GM12865 (cell line): ENCODE data around the gene SYT7.

Experiments
- DNase-seq: peaks from one replicate; pipeline ENCODE4 v3.0.0; 2010; ENCODE audit warnings: low read depth
- H3K4me3 ChIP-seq: 2 replicates; pipeline ENCODE4 v1.5.1; 2011; ENCODE audit warnings: mild to moderate bottlenecking, low read depth, low read length, control low read depth
- CTCF ChIP-seq: IDR thresholded peaks from 2 replicates; pipeline ENCODE4 v1.5.1; 2011; ENCODE audit warnings: low read length, control low read depth, low read depth, inconsistent platforms; ENCODE audit not compliant: insufficient read depth; ENCODE audit errors: missing control alignments

Gene SYT7

DNA sequence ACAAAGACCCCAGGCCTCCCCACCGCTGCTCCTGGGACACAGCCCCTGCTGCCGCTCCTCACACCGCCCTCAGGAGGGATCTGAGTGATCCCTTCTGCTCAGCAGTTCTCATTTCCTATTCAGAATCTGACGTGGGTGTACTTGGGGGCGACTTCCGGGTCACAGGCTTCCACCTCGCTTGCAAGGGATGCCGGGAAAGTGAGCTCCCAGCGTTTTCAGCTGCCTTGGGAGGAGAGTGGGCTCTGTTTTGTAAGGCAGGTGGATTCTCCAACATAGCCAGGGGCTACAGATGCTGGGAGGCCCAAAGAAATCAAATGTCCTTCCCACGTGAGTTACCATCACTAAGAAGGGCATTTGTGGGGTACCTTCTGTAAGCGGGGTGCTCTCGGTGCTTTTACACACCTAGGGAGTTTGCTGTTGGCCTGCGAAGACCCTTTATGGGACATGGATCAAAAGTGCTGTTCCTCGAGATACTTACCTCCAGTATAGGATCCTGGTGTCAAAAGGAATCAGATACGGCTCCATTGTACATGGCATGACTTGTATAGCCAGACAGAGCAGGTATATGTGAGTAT is 82.0 kb downstream of the SYT7 start:
- DNase-seq: peak; percentile 48
- no peak for TF ChIP-seq CTCF
- no peak overlapping the region for H3K4me3 ChIP-seq

- TF ChIP-seq CTCF: no peak
- no peak overlapping the region for H3K4me3 ChIP-seq
- DNase-seq: no peak
These were observed 83.0 kb downstream of the SYT7 start for GRCh38 chr11:61497876-61498275.

DNA sequence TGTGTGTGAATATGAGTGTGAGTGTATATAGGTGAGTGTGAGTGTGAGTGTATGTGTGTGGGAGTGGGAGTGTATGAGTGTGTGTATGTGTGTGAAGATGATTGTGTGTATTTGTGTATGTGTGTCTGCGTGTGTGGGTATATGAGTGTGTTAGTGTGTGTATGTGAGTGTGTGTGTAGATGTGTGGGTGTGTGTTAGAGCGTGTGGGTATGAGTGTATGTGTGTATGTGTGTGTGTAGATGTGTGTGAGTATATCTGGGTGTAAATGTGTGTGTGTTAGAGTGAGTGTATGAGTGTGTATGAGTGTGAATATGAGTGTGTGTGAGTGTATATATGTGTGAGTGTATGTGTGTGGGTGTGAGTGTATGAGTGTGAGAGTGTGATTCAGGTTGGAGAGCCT is 83.4 kb downstream of the SYT7 start:
- no peak for TF ChIP-seq CTCF
- H3K4me3 ChIP-seq: no peak overlapping the region
- no peak for DNase-seq

- no peak for DNase-seq
- no peak overlapping the region for H3K4me3 ChIP-seq
- TF ChIP-seq CTCF: no peak
These were observed 84.1 kb downstream of the SYT7 start for GRCh38 chr11:61496602-61497400.

DNA sequence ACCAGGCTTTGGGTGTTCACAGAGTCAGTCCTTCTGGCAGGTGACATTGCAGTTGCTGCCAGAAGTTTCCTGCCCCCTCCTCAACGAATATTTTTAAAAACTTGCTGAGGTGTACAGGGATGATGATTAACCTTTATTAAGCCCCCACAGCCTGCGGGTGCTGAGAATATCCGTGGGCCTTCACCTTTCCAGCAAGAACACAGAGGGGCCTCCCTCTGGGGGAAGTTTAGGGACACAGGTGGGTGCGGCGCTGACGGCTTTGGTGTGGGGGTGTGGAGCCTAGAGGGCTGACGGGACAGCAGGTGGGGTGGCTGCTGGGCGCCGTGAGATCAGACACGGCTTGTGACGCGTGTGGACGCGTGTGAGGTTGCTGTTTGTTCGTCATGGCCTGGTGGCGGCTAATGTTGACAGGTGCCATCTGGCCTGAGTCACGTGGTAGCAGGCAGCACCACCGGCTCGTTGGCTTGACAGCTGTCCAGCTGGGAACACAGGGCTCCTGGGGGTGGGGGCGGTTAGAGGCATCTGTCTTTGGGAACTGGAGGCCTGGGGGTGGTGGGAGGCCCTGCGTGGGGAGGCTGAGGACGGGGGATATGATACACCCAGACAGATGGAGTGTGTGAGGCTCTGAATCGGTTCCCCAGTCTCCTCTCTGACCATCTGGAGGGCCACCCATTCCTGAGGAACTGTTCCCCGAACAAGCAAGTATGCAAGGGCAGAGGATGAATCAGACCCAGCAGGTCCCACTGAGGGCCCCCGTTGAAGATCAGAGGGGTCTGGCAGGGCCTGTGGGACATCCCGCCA is 84.9 kb downstream of the SYT7 start:
- no peak for TF ChIP-seq CTCF
- no peak for DNase-seq
- no peak overlapping the region for H3K4me3 ChIP-seq

DNA sequence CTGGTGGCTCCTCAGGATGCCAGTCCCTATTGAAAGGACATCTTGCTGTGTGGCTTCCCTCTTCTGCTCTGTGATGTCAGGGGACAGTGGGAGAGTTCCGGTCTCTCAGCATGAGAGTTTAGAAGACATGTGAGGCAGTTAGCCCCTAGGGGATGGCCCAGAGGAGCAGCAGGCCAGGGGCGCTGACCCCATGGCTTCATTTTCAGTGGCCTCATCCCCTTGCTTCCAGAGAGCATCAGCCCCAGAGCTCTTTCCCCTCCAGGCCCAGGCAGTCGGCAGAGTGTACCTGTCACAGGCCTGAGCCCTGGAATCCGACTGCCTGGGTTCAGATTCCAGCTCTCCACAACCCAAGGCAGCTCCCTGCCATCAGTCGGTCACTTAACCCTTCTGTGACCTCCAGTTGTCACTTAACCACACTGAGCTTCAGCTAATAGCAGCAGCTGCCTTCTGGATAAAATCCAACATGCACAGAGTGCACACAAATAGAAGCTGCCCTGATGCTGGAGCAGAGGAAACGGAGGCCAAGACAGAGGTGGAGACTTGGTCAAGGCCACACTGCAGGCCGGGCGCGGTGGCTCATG is 86.4 kb downstream of the SYT7 start:
- DNase-seq: no peak
- TF ChIP-seq CTCF: no peak
- H3K4me3 ChIP-seq: no peak overlapping the region
